HepG2 (cell line): ENCODE results near the gene CDH8. TPM values are rescaled to one million over a fixed set of nuclear protein-coding genes. Genes with fewer than 3 reads are reported as not detected.

Experiments
- ATAC-seq: fragments of 200-7000 bp; cut with Tn5 transposase; 3 replicates; pipeline ENCODE4 v1.9.1; 2020; ENCODE audit warnings: mild to moderate bottlenecking, moderate library complexity
- BruUV-seq: library from RNA; stranded (reverse); fragments of 400-500 nt; replicated peaks from 2 replicates; lab custom pipeline; 2021; lab: Mats Ljungman, UMichigan
- CTCF ChIA-PET: fragments of 300-600 bp; formaldehyde crosslinking; extraction: SDS; loops from one replicate; lab custom pipeline; 2021; ENCODE audit warnings: low total read pairs, inconsistent platforms, low intra/inter-chr PET ratio; lab: Yijun Ruan, JAX
- POLR2A ChIA-PET: fragments of 350-600 bp; sonication (Branson Sonifier 250); formaldehyde crosslinking; loops from one replicate; lab custom pipeline; 2020; ENCODE audit warnings: antibody characterized with exemption, inconsistent platforms; lab: Yijun Ruan, JAX
- DNase-seq: peaks from one replicate; pipeline ENCODE4 v3.0.0-alpha.2; 2015; ENCODE audit warnings: low spot score
- FAIRE-seq: peaks from 3 replicates; lab custom pipeline; 2011; peaks lifted over from hg19 to GRCh38; lab: Jason Lieb, UNC
- H2AFZ ChIP-seq: one replicate; pipeline ENCODE4 v1.6.1; 2011; ENCODE audit warnings: low read length, inconsistent platforms
- H3K27ac ChIP-seq: fragments of 300-600 bp; 3 replicates; pipeline ENCODE4 v1.8.0; 2011; ENCODE audit warnings: mixed run types, mild to moderate bottlenecking, mixed read lengths, low read length, inconsistent platforms; ENCODE audit not compliant: insufficient read depth; ENCODE audit errors: extremely low read length
- H3K27me3 ChIP-seq, 2 experiments: fragments of 200-600 bp in 1 of 2; 2 replicates in 1 of 2; 3 replicates in 1 of 2; pipeline versions ENCODE4 v1.6.0 to v1.8.0; 2011; ENCODE audit warnings: low read length in 2 of 2, mild to moderate bottlenecking in 2 of 2, moderate library complexity in 2 of 2, inconsistent platforms in 1 of 2; ENCODE audit not compliant: insufficient read depth in 2 of 2, control insufficient read depth in 1 of 2
- H3K36me3 ChIP-seq, 2 experiments: fragments of 200-600 bp in 1 of 2; replicated peaks in 1 of 2; 2 replicates in 1 of 2; 3 replicates in 1 of 2; pipeline versions ENCODE4 v1.5.1 to v1.8.0; 2011; ENCODE audit warnings: low read length in 2 of 2, inconsistent platforms in 1 of 2; ENCODE audit not compliant: insufficient read depth in 2 of 2, control insufficient read depth in 1 of 2
- H3K4me1 ChIP-seq: 2 replicates; pipeline ENCODE4 v1.5.1; 2012; ENCODE audit warnings: low read length, inconsistent platforms; ENCODE audit not compliant: insufficient read depth
- H3K4me2 ChIP-seq: 2 replicates; pipeline ENCODE4 v1.6.0; 2011; ENCODE audit warnings: low read depth, low read length, inconsistent platforms
- H3K4me3 ChIP-seq, 3 experiments: fragments of 200-600 bp in 1 of 3; sonication (generic), shearing (Covaris generic) in 1 of 3; replicated peaks in 1 of 3; 2 replicates each; pipeline ENCODE4 v1.5.1; 2011 to 2016; ENCODE audit warnings: low read length in 3 of 3, inconsistent platforms in 2 of 3, low read depth in 2 of 3, mild to moderate bottlenecking in 2 of 3, control low read depth in 1 of 3, mixed read lengths in 1 of 3; ENCODE audit not compliant: insufficient read depth in 1 of 3
- H3K79me2 ChIP-seq: one replicate; pipeline ENCODE4 v1.6.1; 2011; ENCODE audit warnings: low read length, inconsistent platforms; ENCODE audit not compliant: insufficient read depth
- H3K9ac ChIP-seq: 2 replicates; pipeline ENCODE4 v1.6.0; 2011; ENCODE audit warnings: mild to moderate bottlenecking, low read depth, low read length, inconsistent platforms; ENCODE audit not compliant: insufficient read depth
- H3K9me3 ChIP-seq: 2 replicates; pipeline ENCODE4 v1.5.1; 2012; ENCODE audit warnings: mild to moderate bottlenecking, low read length
- H4K20me1 ChIP-seq: 2 replicates; pipeline ENCODE4 v1.6.0; 2011; ENCODE audit warnings: inconsistent platforms, mild to moderate bottlenecking, low read length, moderate library complexity; ENCODE audit not compliant: insufficient read depth
- ATAD3A ChIP-seq: sonication (generic); formaldehyde crosslinking; IDR thresholded peaks from 2 replicates; pipeline ENCODE4 v1.4.0; 2020; ENCODE audit warnings: missing genetic modification reagents
- CENPT ChIP-seq: sonication (generic); formaldehyde crosslinking; IDR thresholded peaks from 2 replicates; pipeline ENCODE4 v1.8.0; 2022; ENCODE audit warnings: low read depth, mild to moderate bottlenecking, moderate library complexity, missing genetic modification reagents
- DNMT3B ChIP-seq: conservative IDR thresholded peaks from 2 replicates; pipeline ENCODE4 v1.6.1; 2016; ENCODE audit warnings: missing biosample characterization, control low read depth
- GABPA ChIP-seq, 2 experiments: IDR thresholded peaks; 2 replicates each; pipeline ENCODE4 v1.6.1; 2011 to 2016; ENCODE audit warnings: low read depth in 2 of 2, low read length in 1 of 2, missing biosample characterization in 1 of 2, missing genetic modification characterization in 1 of 2
- IKZF4 ChIP-seq: sonication (generic); formaldehyde crosslinking; IDR thresholded peaks from 2 replicates; pipeline ENCODE4 v1.5.1; 2020; ENCODE audit warnings: borderline replicate concordance, mild to moderate bottlenecking, low read depth, missing genetic modification reagents; ENCODE audit errors: not compliant biosample characterization
- MLLT10 ChIP-seq: sonication (generic); formaldehyde crosslinking; IDR thresholded peaks from 2 replicates; pipeline ENCODE4 v1.4.0; 2020; ENCODE audit warnings: missing genetic modification reagents
- NFE2L1 ChIP-seq: sonication (generic); formaldehyde crosslinking; IDR thresholded peaks from 2 replicates; pipeline ENCODE4 v1.4.0; 2020; ENCODE audit warnings: missing genetic modification reagents, mild to moderate bottlenecking, borderline replicate concordance
- RARA ChIP-seq: IDR thresholded peaks from 2 replicates; pipeline ENCODE4 v1.6.1; 2016; ENCODE audit warnings: missing genetic modification reagents, missing compliant biosample characterization
- SRSF9 ChIP-seq: fragments of 200-400 bp; formaldehyde crosslinking; IDR thresholded peaks from 2 replicates; pipeline ENCODE4 v1.6.1; 2018; ENCODE audit warnings: borderline replicate concordance, mild to moderate bottlenecking, low read depth, low read length; ENCODE audit not compliant: insufficient read depth, poor library complexity, severe bottlenecking
- ZNF207 ChIP-seq: fragments of 450-650 bp; IDR thresholded peaks from 2 replicates; pipeline ENCODE4 v1.6.1; 2016; ENCODE audit warnings: antibody characterized with exemption, borderline replicate concordance
- ZNF256 ChIP-seq: sonication (generic); formaldehyde crosslinking; conservative IDR thresholded peaks from 2 replicates; pipeline ENCODE4 v1.4.0; 2020; ENCODE audit warnings: missing genetic modification reagents
- ZNF329 ChIP-seq: sonication (generic); formaldehyde crosslinking; IDR thresholded peaks from 2 replicates; pipeline ENCODE4 v1.9.0; 2021; ENCODE audit warnings: low read depth, mild to moderate bottlenecking, missing genetic modification reagents
- ZNF451 ChIP-seq: sonication (generic); formaldehyde crosslinking; IDR thresholded peaks from 2 replicates; pipeline ENCODE4 v1.5.0; 2020; ENCODE audit warnings: mild to moderate bottlenecking, missing genetic modification reagents
- ZNF660 ChIP-seq: sonication (generic); formaldehyde crosslinking; IDR thresholded peaks from 2 replicates; pipeline ENCODE4 v1.5.1; 2020; ENCODE audit warnings: mild to moderate bottlenecking, low read depth, missing genetic modification reagents, borderline replicate concordance
- ZSCAN30 ChIP-seq: sonication (generic); formaldehyde crosslinking; IDR thresholded peaks from 2 replicates; pipeline ENCODE4 v1.5.0; 2020; ENCODE audit warnings: mild to moderate bottlenecking, missing genetic modification reagents
- WGBS: methylation state at CpG from one replicate; pipeline ENCODE4 v1.1.6; 2017; ENCODE audit warnings: low lambda C conversion rate; 5-methylcytosine and 5-hydroxymethylcytosine counted together
- in situ Hi-C: cut with HindIII; loops from 2 replicates; pipeline ENCODE4 v1.10.0; 2017; ENCODE audit warnings: low pct_unique_long_range_greater_than_20kb; ENCODE audit not compliant: extremely low pct_ligation_motif_present
- intact Hi-C: fragments of 100-400 bp; cut with micrococcal nuclease; formaldehyde crosslinking; loops from one replicate; pipeline ENCODE4 v1.10.0; 2022; ENCODE audit not compliant: unreplicated experiment
- polyA plus RNA-seq, 8 experiments: library from polyadenylated mRNA; depleted of rRNA in 3 of 8; stranded (reverse) in 7 of 8; unstranded in 1 of 8; fragments of >200 nt; fragmentation: Illumina TruSeq in 4 of 8; extraction: Trizol in 4 of 8; gene quantifications; 2 replicates each; pipeline versions ENCODE4 v1.2.1 to v1.2.3, GENCODE V29; 2011 to 2016; ENCODE audit warnings: low read depth in 4 of 8, missing spikeins in 1 of 8, mixed read lengths in 1 of 8; ENCODE audit not compliant: insufficient read depth in 1 of 8
- total RNA-seq, 5 experiments: library from RNA; depleted of rRNA; stranded (reverse); fragments of >200 nt; fragmentation: Illumina TruSeq; extraction: Trizol; gene quantifications; 2 replicates each; pipeline ENCODE4 v1.2.3, GENCODE V29; 2016; ENCODE audit warnings: low read depth in 1 of 5
- TF ChIP-seq, protein P1 (sequence below): sonication (generic); formaldehyde crosslinking; IDR thresholded peaks from 2 replicates; pipeline ENCODE4 v1.4.0; 2020; ENCODE audit warnings: missing genetic modification reagents, mild to moderate bottlenecking, borderline replicate concordance
- TF ChIP-seq, protein P2 (sequence below): sonication (generic); formaldehyde crosslinking; IDR thresholded peaks from 2 replicates; pipeline ENCODE4 v1.5.1; 2020; ENCODE audit warnings: missing genetic modification reagents, mild to moderate bottlenecking, borderline replicate concordance
- TF ChIP-seq, protein P3 (sequence below): fragments of 450-650 bp; IDR thresholded peaks from 2 replicates; pipeline ENCODE4 v1.6.1; 2017; ENCODE audit warnings: mild to moderate bottlenecking

CDH8 gene
- total and polyA plus RNA-seq, 2 of the 13 experiments (the other 11 are each of a cell fraction or from before 2014, with no cell fraction given) = not detected

DNA sequence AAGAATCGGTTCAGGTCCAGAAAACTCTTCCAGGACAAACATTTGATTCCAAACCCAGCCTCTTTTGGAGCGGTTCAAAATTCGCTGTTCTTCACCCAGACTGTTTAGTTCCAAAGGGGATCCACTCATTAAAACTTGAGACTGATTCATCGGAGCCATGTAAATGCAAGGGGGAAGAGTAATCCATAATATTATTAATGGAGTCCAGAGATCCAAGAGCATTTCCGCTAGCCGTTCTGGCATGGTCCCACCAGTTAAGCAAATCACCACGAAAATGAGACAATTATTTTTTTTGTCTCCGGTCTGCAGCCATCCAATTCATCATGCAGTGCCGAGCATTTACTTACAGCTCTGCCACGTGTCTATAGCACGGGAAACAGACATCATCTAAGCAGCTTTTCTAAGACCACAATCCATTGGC, 15.1 kb downstream of the CDH8 start (continued):
- no peak for TF ChIP-seq MLLT10 (CRISPR knock-in tag)
- no peak for TF ChIP-seq RARA (CRISPR knock-in tag)
- TF ChIP-seq GABPA (IDR thresholded peaks at IDR 0.05; ENCODE audit: low read depth, low read length) = no peak
- TF ChIP-seq GABPA (CRISPR knock-in tag; IDR thresholded peaks at IDR 0.05; ENCODE audit: low read depth) = no peak
- TF ChIP-seq, all 625 proteins: peak for 0

DNA sequence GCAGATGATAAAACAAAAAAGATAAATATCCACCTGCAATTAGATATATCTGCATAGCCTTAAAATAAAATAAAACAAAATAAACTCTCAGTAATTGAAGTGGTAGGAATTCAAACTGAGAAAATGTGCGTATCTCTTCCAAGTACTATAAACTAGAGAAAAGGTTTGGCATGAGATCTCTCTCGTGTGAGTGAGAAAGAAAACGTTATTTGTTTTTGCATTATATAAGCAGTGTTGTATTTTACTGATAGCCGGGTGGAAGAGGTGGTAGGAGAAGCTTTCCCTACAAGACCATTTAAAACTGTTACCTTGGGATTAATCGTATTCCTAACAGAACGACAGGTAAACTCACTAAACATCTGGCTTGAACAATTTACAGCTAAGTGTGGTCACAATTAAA, 15.6 kb downstream of the CDH8 start:
- CTCF ChIA-PET = no interaction called here
- WGBS = 9% methylated on average over 6 of the region's 6 CpGs
- Histone ChIP-seq H3K4me3 (no peak overlapping the region), H3K9ac (no peak overlapping the region), H3K9me3 (no peaks in the 10 kb centered on the region), H3K27ac (no peak overlapping the region), H3K4me2 (no peak overlapping the region), H3K36me3 (no peaks in the 10 kb centered on the region), H2AFZ (no peak overlapping the region), H3K27me3 (no peaks in the 10 kb centered on the region), H3K79me2 (no peaks in the 10 kb centered on the region), H4K20me1 (no peaks in the 10 kb centered on the region), H3K4me1 (no peaks in the 10 kb centered on the region)
- ATAC-seq = no peak
- intact Hi-C loops = no loop called here
- POLR2A ChIA-PET = no interaction called here
- no peak for FAIRE-seq
- in situ Hi-C loops = no loop called here
- no peak for DNase-seq
- no TSS peak for BruUV-seq
- no peak for TF ChIP-seq SRSF9
- no peak for TF ChIP-seq ATAD3A (CRISPR knock-in tag)
- TF ChIP-seq IKZF4 (CRISPR knock-in tag) = no peak
- no peak for TF ChIP-seq DNMT3B (CRISPR knock-in tag)
- TF ChIP-seq, protein P1, sequence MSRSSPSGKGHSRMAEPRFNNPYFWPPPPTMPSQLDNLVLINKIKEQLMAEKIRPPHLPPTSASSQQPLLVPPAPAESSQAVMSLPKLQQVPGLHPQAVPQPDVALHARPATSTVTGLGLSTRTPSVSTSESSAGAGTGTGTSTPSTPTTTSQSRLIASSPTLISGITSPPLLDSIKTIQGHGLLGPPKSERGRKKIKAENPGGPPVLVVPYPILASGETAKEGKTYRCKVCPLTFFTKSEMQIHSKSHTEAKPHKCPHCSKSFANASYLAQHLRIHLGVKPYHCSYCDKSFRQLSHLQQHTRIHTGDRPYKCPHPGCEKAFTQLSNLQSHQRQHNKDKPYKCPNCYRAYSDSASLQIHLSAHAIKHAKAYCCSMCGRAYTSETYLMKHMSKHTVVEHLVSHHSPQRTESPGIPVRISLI = no peak
- TF ChIP-seq ZNF207 = no peak
- no peak for TF ChIP-seq ZNF451 (CRISPR knock-in tag)
- TF ChIP-seq, protein P2, sequence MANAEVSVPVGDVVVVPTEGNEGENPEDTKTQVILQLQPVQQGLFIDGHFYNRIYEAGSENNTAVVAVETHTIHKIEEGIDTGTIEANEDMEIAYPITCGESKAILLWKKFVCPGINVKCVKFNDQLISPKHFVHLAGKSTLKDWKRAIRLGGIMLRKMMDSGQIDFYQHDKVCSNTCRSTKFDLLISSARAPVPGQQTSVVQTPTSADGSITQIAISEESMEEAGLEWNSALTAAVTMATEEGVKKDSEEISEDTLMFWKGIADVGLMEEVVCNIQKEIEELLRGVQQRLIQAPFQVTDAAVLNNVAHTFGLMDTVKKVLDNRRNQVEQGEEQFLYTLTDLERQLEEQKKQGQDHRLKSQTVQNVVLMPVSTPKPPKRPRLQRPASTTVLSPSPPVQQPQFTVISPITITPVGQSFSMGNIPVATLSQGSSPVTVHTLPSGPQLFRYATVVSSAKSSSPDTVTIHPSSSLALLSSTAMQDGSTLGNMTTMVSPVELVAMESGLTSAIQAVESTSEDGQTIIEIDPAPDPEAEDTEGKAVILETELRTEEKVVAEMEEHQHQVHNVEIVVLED (CRISPR knock-in tag) = no peak
- no peak for TF ChIP-seq ZSCAN30 (CRISPR knock-in tag)
- no peak for TF ChIP-seq ZNF660 (CRISPR knock-in tag)
- TF ChIP-seq ZNF256 = no peak
- TF ChIP-seq NFE2L1 (CRISPR knock-in tag) = no peak
- TF ChIP-seq, protein P3, sequence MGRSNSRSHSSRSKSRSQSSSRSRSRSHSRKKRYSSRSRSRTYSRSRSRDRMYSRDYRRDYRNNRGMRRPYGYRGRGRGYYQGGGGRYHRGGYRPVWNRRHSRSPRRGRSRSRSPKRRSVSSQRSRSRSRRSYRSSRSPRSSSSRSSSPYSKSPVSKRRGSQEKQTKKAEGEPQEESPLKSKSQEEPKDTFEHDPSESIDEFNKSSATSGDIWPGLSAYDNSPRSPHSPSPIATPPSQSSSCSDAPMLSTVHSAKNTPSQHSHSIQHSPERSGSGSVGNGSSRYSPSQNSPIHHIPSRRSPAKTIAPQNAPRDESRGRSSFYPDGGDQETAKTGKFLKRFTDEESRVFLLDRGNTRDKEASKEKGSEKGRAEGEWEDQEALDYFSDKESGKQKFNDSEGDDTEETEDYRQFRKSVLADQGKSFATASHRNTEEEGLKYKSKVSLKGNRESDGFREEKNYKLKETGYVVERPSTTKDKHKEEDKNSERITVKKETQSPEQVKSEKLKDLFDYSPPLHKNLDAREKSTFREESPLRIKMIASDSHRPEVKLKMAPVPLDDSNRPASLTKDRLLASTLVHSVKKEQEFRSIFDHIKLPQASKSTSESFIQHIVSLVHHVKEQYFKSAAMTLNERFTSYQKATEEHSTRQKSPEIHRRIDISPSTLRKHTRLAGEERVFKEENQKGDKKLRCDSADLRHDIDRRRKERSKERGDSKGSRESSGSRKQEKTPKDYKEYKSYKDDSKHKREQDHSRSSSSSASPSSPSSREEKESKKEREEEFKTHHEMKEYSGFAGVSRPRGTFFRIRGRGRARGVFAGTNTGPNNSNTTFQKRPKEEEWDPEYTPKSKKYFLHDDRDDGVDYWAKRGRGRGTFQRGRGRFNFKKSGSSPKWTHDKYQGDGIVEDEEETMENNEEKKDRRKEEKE = no peak
- no peak for TF ChIP-seq CENPT (CRISPR knock-in tag)
- TF ChIP-seq ZNF329 = no peak
